HPDE6-E6E7 (cell line): ENCODE measurements around the gene CLNS1A.
"Not testable (repeated sequence)": the region's sequence is repeated elsewhere in the genome, so short reads cannot be mapped to it uniquely, and the experiment has no call there.

Experiments used
- DNase-seq: peaks from one replicate; pipeline ENCODE4 v3.0.0; 2011; ENCODE audit warnings: missing footprints; ENCODE audit errors: extremely low spot score

The CLNS1A gene

DNA sequence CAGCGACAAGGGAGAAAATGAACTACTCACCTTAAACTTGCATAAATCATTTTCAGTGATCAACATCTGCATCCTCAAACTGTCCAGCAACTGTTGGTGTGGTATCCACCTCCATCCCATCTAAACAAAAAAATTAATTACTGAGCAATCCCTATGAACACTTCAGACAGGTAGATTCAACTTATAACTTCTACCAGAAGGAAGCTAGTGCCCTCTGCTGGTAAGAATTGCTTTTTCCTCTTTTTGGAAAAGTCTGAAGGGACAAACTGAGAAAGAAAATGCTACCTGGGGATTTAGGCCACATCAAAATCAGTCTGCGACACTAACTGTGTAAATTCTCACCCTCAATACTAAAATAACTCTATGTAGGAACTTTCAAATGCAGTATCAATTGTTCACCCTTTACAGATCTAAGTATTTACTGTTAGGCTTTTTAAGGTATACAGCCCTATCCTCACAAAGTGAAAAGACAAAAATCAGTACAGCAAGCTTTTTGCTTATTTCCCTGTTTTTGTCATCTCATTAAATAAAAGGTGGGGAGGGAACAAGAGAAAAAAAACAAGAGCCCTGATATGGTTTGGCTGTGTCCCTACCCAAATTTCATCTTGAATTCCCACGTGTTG, 17.9 kb downstream of the CLNS1A start:
- no peak for DNase-seq

DNA sequence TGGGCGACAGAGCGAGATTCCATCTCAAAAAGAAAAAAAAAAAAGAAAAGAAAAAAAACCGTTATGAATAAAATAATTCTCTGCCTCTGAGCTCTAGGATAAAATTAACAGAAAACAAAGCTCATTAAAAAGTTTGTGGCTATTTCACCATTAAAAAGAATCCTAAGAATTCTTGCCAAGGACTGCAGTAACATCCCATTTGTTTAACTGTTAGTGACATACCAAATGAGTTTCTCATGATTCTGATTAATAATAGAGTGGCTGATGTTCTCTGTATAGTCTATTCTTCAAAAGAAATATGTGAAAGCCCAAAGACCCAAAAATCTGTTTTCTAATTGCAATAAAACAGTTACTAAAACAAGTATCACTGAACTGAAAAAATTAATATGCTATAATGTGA, 19.7 kb downstream of the CLNS1A start:
- DNase-seq: no peak

DNA sequence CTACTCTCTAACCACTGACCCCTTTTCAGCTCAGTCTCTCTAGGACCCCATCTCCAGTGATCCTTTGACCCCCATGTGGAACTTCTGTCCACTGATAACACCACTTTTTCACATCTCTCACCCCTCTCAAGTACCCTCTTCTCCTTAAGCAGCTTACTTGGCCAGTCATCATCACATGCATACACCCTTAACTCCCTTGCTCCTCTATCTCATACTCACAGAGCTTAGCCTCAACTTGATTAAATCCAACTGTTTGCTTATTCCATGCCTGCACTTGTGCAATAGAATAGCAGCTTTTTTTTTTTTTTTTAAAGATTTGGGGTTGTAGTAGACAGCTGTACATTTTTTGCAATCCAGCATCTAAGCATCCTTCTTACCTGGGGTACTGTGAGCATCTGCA, 25.7 kb downstream of the CLNS1A start:
- DNase-seq: no peak

DNA sequence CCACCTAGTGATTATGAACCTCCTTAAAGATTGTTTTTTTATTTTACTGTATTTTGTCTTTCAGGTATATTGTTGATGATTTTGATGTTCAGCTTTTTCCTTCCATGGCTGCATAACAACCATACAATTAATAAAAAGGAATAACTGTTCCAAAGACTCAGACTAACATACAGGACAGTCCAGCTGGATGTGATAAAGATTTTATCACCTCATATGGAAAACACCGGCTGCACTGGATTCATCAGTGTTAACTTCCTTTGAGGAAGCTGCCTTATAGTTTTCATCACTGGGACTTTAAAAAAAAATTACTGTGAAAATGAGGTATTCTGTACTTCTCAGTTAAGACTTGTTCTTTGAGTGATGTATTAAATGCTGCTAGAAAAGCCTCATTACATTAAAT, 28.4 kb downstream of the CLNS1A start:
- DNase-seq: no peak

DNA sequence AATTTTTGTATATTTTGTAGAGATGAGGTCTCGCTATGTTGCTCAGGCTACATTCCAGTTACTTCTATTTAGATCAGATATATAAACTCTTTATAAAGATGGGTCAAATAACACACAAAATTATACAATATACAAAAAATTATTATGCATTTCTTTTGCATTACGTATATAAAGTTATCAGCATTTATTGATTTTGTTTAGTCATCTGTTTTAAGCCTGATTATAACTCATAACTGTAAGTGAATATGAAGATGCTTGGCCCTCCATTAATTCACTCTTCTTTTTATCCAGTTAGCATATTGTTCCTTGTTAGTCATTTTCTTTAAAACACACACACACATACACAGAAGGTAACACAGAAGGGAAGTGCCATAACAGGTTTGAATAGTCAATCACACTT, 33.3 kb downstream of the CLNS1A start:
- DNase-seq: no peak

DNA sequence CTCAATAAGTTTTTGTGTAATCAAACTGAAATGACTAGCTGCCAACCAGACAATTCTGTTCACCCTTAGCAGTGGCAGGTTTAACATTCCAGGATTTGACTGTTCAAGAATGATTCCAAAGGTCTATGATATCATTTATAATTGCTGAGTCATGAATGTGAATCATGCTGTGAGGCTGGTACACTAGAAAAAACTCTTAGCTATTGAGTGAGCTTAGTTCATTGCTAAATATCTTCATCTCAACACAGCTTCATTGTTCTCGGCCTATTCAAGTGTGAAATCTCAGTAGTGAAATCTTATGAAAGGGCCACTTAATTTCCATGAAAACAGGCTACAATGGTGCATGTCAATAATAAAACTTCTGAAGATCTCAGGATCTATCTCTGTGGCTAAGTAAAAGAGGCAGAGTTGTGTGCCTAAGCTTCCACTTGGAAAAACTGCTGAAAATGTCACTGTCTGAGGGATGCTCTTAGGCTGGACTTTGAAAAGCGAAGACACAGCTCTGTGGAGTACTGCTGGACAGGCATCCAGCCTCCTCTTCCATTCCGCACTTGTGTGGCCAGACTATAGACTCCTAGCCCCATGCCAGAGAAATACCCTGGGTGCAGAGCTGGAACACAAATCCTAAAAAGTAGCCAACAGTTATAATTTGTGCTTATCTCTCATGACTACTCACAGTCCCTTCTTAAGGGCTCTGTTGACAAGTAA, 35.1 kb downstream of the CLNS1A start:
- peak; percentile 60 for DNase-seq

DNA sequence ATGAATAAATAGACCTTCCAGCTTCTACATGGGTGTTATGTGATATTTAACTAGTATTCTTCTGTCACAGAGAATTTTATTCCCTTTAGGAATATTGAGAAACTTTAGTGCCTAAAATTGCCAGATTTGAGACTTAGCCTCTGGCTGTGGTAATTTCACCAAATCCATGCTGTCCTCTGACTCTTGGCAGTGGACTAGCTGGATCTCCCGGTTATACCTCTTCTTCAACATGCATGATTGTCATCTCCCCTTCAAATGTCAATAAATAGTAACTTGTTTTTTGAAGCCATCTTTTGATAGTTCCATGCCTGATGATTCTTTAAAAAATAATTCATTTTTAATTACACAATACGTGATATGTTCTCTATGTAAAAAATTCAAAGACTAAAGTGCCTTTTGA, 39.4 kb downstream of the CLNS1A start:
- DNase-seq: no peak

DNA sequence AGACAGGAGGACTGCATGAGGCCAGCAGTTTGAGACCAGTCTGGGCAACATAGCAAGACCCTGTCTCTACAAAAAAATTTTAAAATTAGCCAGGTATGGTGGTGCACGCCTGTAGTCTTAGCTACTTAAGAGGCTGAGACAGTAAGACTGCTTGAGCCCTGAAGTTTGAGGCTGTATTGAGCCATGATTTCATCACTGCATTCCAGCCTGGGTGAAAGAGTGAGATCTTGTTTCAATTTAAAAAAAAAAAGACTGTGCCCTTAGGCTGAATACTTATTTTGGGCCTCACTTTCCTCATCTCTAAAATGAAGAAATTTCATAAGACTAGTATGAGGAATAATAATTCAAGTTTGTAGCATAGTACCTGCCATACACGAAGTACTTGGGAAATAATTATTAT, 41.0 kb downstream of the CLNS1A start:
- DNase-seq: no peak

DNA sequence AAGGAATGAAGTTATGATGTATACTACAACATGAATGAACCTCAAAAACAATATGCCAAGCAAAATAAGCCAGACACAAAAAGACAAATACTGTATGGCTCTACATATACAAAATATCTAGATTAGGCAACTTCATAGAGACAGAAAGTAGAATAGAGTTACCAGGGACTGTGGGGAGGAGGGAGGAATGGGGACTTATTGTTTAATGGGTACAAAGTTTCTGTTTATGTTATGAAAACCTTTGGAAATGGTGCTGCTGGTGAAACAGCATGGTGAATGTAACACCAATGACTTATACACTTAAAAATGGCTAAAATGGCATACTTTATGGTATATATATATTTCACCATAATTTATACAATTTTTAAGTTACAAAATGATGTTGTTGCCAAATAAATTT, 43.7 kb downstream of the CLNS1A start:
- DNase-seq: no peak

DNA sequence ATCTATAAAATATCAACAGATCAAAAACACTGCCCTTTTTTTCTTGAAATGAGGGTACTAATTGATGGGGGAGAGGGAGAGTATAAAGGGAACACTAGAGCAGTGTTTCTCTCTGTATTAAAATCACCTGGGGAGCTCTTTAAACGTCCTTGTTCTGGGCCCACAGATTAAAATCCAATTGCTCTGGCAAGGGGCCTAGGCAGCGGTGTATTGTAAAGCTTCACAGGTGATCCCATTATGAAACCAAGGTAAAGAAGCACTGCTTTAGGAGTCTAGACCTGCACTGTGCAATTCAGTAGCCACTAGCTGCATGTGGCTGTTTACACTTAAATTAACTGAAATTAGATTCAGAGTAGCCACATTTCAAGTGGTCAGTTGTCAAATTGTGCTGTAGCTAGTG, 44.9 kb downstream of the CLNS1A start:
- no peak for DNase-seq

DNA sequence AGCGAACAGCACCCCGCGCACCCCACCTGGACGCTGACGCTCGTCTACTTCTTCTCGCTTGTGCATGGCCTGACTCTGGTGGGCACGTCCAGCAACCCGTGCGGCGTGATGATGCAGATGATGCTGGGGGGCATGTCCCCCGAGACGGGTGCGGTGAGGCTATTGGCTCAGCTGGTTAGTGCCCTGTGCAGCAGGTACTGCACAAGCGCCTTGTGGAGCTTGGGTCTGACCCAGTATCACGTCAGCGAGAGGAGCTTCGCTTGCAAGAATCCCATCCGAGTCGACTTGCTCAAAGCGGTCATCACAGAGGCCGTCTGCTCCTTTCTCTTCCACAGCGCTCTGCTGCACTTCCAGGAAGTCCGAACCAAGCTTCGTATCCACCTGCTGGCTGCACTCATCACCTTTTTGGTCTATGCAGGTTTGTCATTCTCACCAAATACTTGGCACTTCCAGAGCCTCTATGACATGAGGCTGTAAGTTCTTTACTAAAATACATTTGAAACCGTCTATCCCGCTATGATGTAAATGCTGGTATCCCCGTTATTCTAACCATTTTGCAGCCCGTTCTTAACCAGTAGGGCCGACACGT, 47.3 kb downstream of the CLNS1A start:
- peak; percentile 21 for DNase-seq

DNA sequence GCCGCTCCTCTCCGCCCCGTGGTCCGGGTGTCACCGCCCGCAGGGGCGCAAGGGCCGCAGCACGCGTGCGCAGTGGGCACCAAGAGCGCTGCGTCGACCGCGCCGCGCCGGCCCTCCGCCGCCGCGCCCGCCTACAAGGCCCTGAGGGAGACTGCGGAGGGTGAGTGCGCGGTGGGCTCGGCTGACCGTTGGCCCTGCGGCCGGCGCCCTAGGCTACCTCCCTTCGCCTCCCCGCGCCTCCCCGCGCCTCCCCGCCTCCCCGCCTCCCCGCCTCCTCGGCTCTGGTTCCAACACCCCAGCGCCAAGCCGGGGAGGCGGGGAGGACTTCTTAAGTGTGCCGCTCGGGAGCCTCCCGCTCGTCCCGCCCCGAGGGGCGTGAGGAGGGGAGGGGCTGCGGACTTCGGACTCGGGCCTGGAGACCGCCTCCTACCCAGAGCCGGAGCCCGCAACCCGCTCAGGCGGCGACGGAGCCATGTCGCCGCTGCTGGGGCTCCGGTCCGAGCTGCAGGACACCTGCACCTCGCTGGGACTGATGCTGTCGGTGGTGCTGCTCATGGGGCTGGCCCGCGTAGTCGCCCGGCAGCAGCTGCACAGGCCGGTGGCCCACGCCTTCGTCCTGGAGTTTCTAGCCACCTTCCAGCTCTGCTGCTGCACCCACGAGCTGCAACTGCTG, 47.9 kb downstream of the CLNS1A start, which contains the start of gene AQP11:
Gene AQP11 (plus strand): TSS at position 433 of the 673 bp plus-strand sequence. CDS start 40 bp downstream, at position 473.
- DNase-seq: peak; percentile 82

DNA sequence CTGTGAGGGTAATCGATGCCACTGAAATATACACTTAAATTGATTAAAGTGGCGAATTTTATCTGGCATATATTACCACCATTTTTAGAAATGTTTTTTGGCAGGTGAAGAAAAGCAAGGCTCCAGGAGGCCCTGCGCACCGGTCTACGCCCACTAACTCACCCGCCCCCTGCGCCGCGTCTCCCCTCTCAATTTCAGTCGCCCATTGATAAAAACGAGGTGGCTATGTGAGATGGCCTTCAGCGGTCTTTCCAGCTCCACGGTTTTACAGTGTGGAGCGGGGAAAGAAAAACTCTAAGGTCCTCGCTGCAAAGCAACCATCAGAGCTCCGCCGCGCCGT, 48.4 kb downstream of the CLNS1A start:
- DNase-seq: no peak

DNA sequence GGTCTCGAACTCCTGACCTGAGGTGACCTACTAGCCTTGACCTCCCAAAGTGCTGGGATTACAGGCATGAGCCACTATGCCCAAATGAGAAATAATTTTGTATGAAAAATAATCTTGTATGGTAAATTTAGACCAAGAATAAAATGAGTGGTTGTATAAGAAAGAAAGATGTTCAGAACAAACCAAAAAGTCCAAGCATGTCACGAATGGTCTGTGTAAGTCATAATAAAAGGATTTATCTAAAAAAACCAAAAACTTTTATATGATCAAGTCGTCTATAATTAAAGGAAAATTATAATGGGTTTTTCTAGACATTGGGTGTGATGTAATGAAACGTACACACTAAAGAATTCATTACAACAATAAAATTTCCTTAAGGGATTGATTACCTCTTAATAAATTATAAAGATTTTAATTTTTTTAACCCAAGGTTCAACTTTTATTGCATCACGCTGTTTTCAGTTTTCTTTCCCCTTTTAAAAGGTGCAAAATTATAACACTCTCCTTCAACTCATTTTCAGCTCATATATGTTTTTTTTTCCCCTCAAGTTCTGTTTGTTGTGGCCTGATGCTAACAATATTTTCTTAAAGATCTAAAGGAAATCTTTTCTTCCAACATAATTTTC, 56.8 kb downstream of the CLNS1A start:
- DNase-seq: no peak

DNA sequence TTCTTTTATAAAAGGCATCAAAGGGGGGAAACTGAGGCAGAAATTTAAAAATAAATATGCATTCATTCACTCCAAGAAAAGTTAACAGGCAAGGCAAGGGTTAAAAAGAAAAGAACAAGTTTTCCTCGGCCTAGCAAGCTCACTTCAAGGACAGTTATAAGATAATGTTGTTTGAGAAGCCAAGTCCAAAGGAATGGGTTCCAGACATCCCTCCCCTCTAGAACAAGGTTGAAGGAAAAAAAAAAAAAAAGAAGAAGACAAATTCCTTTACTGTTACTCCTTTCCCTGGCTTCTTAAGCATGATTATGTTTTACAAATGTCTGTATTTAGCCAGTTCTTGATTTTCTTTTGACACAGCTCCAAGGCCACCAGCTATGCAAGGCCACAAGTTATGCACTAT, 62.2 kb downstream of the CLNS1A start:
- not testable (repeated sequence) for DNase-seq

DNA sequence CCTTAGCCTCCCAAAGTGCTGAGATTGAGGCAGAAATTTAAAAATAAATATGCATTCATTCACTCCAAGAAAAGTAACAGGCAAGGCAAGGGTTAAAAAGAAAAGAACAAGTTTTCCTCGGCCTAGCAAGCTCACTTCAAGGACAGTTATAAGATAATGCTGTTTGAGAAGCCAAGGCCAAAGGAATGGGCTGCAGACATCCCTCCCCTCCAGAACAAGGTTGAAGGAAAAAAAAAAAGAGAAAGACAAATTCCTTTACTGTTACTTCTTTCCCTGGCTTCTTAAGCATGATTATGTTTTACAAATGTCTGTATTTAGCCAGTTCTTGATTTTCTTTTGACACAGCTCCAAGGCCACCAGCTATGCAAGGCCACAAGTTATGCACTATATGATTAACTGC, 66.7 kb downstream of the CLNS1A start:
- DNase-seq: not testable (repeated sequence)

DNA sequence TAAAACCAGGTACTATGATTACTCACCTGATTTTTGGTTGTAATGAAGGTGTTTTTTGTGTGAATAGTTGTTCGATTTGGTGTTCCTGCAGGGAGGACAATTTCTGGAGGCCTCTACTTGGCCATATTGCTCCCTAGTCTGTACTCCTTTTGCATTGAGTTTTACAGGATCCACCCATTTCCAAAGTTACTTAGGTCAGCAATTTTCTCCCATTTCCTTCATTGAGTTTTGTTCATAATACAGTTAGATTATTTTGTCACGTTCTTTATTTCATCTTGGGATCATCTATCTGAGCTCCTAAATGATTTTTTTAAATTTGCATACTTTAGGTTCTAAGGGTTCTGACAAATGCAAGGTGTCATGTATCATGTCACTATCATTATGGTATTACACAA, 67.9 kb downstream of the CLNS1A start:
- DNase-seq: no peak

DNA sequence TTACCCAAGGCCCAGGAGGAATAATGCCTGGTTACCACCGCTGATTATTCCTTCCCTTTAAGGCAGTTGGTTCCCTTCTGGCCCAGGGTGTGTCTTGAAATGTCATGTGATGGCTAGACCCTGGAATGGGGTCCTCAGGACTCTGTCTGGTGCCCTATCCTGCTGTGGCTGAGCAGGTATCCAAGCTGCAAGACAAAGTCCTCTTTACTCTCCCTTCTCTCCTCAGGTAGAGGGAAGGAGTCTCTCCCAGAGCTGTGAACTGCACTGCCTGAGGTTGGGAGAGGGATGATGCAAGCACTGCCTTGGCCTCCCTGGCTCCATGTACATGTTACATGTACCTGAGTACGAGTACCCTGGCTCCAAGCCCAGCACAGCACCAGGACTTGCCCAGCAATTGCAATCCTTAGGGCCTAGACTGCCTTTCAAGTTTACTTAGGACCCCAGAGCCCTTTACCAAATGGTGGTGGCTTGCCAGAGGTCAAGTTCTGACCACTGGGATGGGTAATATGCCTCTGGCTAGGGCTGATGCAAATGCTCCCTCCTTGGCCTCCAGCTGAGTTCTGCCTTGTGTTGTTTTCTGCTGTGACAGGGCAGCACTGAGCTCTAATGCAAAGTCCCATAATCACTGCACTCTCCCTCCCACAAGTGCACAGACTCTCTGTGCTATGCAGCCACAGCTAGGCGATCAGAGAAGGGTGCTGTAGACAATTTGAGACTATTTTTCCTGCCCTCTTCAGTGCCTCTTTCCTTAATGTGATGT, 68.5 kb downstream of the CLNS1A start:
- DNase-seq: no peak

DNA sequence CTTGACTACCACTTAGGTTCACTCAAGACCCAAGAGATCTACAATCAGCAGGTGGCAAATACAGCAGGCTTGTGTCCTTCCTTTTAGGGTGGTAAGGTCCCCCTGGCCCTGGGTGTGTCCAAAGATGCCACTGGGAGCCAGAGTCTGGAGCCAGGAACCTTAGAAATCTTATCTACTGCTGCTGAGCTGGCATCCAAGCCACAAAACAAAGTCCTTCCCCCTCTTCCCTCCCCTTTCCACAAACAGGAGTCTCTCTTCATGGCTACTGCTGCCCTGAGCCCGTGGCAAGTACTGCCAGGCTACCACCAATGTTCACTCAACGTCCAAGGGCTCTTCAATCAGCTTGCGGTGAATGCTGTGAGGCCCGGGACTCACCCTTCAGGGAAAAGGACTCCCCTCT, 69.3 kb downstream of the CLNS1A start:
- DNase-seq: no peak
